ENCODE data around the gene ZBP1.

GRCh38 chr20:57658833-57659516 is 38.7 kb upstream of the ZBP1 start:
- no peak for TF ChIP-seq CTCF (IDR thresholded peaks at IDR 0.05)
- no peak for TF ChIP-seq POLR2A (IDR thresholded peaks at IDR 0.05)

Measured in upper lobe of left lung (tissue), 4 donors.